Coronary artery (tissue), 2 donors: ENCODE data around the gene SLC38A10.

Experiments used
- DNase-seq: peaks from one replicate; pipeline ENCODE4 v3.0.0-alpha.2; 2017; ENCODE audit warnings: low spot score
- H3K27ac ChIP-seq, 2 donors: fragments of 200-600 bp; sonication (generic); one replicate each; pipeline ENCODE4 v1.5.1; 2016 to 2019
- H3K4me3 ChIP-seq: fragments of 200-600 bp; sonication (generic); 2 replicates; pipeline ENCODE4 v1.5.1; 2016; ENCODE audit warnings: mild to moderate bottlenecking, moderate library complexity
- TF ChIP-seq, protein P1 (sequence below): fragments of 200-600 bp; sonication (generic); IDR thresholded peaks from one replicate; pipeline ENCODE4 v1.5.1; 2019; ENCODE audit warnings: antibody characterized with exemption

Gene SLC38A10

GRCh38 chr17:81324177-81324850 is 29.2 kb upstream of the SLC38A10 start:
- no peak overlapping the region for H3K4me3 ChIP-seq

GRCh38 chr17:81323411-81323868 is 28.3 kb upstream of the SLC38A10 start:
- DNase-seq, result no peak
- TF ChIP-seq, protein P1, sequence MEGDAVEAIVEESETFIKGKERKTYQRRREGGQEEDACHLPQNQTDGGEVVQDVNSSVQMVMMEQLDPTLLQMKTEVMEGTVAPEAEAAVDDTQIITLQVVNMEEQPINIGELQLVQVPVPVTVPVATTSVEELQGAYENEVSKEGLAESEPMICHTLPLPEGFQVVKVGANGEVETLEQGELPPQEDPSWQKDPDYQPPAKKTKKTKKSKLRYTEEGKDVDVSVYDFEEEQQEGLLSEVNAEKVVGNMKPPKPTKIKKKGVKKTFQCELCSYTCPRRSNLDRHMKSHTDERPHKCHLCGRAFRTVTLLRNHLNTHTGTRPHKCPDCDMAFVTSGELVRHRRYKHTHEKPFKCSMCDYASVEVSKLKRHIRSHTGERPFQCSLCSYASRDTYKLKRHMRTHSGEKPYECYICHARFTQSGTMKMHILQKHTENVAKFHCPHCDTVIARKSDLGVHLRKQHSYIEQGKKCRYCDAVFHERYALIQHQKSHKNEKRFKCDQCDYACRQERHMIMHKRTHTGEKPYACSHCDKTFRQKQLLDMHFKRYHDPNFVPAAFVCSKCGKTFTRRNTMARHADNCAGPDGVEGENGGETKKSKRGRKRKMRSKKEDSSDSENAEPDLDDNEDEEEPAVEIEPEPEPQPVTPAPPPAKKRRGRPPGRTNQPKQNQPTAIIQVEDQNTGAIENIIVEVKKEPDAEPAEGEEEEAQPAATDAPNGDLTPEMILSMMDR, result no peak
- Histone ChIP-seq H3K4me3 (no peak overlapping the region), H3K27ac (no peak overlapping the region)

More at GRCh38 chr17:81324177-81324850, 29.2 kb upstream of the SLC38A10 start:
- DNase-seq, result no peak
- no peak overlapping the region for H3K27ac ChIP-seq
- TF ChIP-seq, protein P1, result no peak

DNA sequence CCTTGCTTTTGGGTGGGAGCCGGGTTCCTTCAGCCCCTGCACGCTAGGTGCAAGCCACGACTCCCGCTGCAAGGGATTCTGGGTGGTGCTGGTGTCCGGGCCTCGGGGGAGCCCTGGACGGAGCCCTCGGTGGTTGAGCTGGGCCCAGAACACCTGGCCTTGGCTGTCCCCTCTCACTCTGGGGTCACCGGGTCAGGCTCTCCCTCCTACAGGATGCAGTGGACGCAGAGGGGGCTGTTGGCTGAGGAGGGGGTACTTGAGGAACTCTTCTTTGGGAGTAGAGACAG is 27.9 kb upstream of the SLC38A10 start:
- TF ChIP-seq, protein P1, result no peak
- Histone ChIP-seq H3K4me3 (no peak overlapping the region), H3K27ac (no peak overlapping the region)
- no peak for DNase-seq

DNA sequence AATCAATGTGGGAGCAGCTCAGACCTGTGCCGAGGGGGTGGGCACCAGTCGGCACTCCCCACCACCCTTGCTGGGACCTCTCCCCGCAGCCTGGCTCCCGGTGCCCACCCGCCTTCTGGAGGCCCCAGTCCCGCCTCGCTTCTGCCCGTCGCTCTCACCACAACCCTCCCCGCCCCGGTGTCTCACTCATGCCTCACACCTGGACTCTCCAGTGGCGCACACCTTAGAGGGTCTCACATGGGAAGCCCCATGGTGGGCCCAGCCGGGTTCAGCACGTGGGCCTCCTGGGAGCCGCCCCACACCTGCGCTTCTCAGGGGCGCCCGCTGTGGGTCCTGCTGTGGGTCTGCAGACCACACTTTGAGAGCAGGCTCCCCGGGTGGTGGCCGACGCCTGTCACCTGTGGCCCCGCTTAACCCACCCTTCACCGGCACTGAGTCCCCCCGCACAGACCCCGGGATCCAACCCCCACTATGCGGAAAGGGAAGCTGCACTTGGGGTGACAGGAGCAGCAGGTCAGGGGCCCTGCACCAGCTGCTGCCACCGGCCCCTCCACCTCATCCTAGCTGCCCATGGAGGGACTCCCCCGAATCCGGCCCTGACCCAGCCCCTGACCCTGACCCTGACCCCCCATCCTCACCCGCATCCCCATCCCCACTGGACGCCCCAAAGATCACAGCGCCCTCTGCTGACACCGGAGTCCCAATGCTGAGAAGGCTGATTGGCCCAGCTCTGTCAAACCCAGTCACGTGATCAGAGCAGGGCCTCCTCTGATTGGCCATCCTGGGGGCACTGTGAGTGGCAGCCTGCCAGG is 27.4 kb upstream of the SLC38A10 start:
- TF ChIP-seq, protein P1, result no peak

DNA sequence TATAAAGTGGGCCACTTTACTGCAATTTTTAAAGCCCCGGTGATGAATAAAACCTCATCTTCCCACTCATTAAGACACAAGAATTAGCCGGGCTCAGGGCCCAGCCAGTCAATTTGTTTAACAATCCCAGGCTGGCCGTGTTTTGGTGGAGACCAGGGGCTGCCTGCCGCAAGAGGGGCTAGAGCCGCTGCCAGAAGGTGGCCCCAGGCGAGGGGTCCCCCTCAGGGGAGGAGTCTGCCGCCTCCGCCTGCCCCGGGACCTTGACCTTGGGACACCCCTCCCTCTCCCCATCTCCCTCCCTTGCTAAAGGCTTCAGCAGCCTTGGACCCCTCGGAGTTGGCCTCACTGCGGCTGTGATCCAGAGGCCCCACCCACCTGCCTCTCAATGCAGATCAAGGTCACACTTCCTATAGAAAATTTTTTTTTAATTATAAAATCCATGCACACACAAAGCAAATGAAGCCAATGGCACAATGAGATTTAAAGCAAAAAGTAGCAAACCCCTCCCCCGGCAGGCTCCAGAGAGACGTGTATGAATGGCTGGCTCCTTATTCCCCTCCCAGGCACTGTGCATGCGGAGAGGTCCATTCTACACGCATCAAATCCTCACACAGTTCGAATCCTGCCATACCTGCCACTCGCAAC is 23.0 kb upstream of the SLC38A10 start:
- no peak overlapping the region for H3K27ac ChIP-seq
- H3K4me3 ChIP-seq, result no peak overlapping the region
- no peak for DNase-seq
- TF ChIP-seq, protein P1, result no peak

More for the DNA sequence above, 27.4 kb upstream of the SLC38A10 start:
- no peak for DNase-seq
- H3K4me3 ChIP-seq, result no peak overlapping the region
- H3K27ac ChIP-seq, result no peak overlapping the region

- DNase-seq, result no peak
- Histone ChIP-seq H3K4me3 (no peak overlapping the region), H3K27ac (no peak overlapping the region)
- TF ChIP-seq, protein P1, result no peak
Measured at GRCh38 chr17:81317530-81317821, 22.4 kb upstream of the SLC38A10 start.
